Panc1 (cell line): ENCODE results near the gene REN. TPM values are rescaled to one million over a fixed set of nuclear protein-coding genes. Genes with fewer than 3 reads are reported as not detected.

Experiments used
- ATAC-seq: fragments of 200-7000 bp; cut with Tn5 transposase; 2 replicates; pipeline ENCODE4 v1.9.1; 2020; ENCODE audit warnings: mild to moderate bottlenecking, moderate library complexity
- BruUV-seq: library from RNA; stranded (reverse); fragments of 400-500 nt; replicated peaks from 2 replicates; lab custom pipeline; 2021; lab: Mats Ljungman, UMichigan
- CTCF ChIA-PET: fragments of 300-600 bp; sonication (Branson Sonifier 250); formaldehyde crosslinking; loops from one replicate; lab custom pipeline; 2022; ENCODE audit warnings: antibody characterized with exemption; lab: Charles Lee
- POLR2A ChIA-PET: fragments of 300-600 bp; sonication (Branson Sonifier 250); formaldehyde crosslinking; loops from one replicate; lab custom pipeline; 2022; ENCODE audit warnings: antibody characterized with exemption; lab: Charles Lee
- DNase-seq: peaks from one replicate; pipeline ENCODE4 v3.0.0-alpha.2; 2010; ENCODE audit warnings: low read depth, low spot score
- H3K27ac ChIP-seq: 2 replicates; pipeline ENCODE4 v1.5.1; 2011; ENCODE audit warnings: mild to moderate bottlenecking, low read length, inconsistent platforms
- H3K27me3 ChIP-seq: fragments of 200-500 bp; sonication (Bioruptor generic); 2 replicates; pipeline ENCODE4 v1.6.0; 2014; ENCODE audit warnings: low read length, inconsistent platforms; ENCODE audit not compliant: control insufficient read depth, insufficient read depth
- H3K36me3 ChIP-seq: fragments of 200-500 bp; sonication (Bioruptor generic); 2 replicates; pipeline ENCODE4 v1.5.1; 2014; ENCODE audit warnings: inconsistent platforms, mild to moderate bottlenecking, low read length, moderate library complexity; ENCODE audit not compliant: control insufficient read depth, insufficient read depth
- H3K4me1 ChIP-seq: 2 replicates; pipeline ENCODE4 v1.5.1; 2011; ENCODE audit warnings: inconsistent platforms, mild to moderate bottlenecking, low read length, moderate library complexity; ENCODE audit not compliant: control insufficient read depth, insufficient read depth
- H3K4me3 ChIP-seq, 2 experiments: 2 replicates each; pipeline ENCODE4 v1.5.1; 2011 to 2012; ENCODE audit warnings: low read depth in 2 of 2, low read length in 2 of 2, mild to moderate bottlenecking in 2 of 2, inconsistent platforms in 1 of 2, moderate library complexity in 1 of 2
- H3K9me3 ChIP-seq: fragments of 200-500 bp; sonication (Bioruptor generic); 2 replicates; pipeline ENCODE4 v1.5.1; 2014; ENCODE audit warnings: low read depth, mild to moderate bottlenecking, inconsistent platforms, low read length, moderate library complexity; ENCODE audit not compliant: control insufficient read depth, insufficient read depth
- CTCF ChIP-seq: fragments of 450-650 bp; IDR thresholded peaks from 2 replicates; pipeline ENCODE4 v1.5.1; 2017; ENCODE audit warnings: mild to moderate bottlenecking
- POLR2AphosphoS5 ChIP-seq: IDR thresholded peaks from 2 replicates; pipeline ENCODE4 v1.6.1; 2012; ENCODE audit warnings: mild to moderate bottlenecking, low read depth, low read length, moderate library complexity
- REST ChIP-seq, 2 experiments: IDR thresholded peaks; 2 replicates each; pipeline ENCODE4 v1.6.1; 2011 to 2012; ENCODE audit warnings: low read depth in 2 of 2, control low read depth in 1 of 2, low read length in 1 of 2, mild to moderate bottlenecking in 1 of 2, moderate library complexity in 1 of 2; ENCODE audit not compliant: insufficient read depth in 1 of 2
- SIN3A ChIP-seq: IDR thresholded peaks from 2 replicates; pipeline ENCODE4 v1.6.1; 2012; ENCODE audit warnings: low read depth, mild to moderate bottlenecking, low read length, moderate library complexity, borderline replicate concordance; ENCODE audit not compliant: insufficient read depth
- TCF7L2 ChIP-seq: IDR thresholded peaks from 2 replicates; pipeline ENCODE4 v1.6.1; 2011; ENCODE audit warnings: mild to moderate bottlenecking, low read depth, low read length, inconsistent platforms
- in situ Hi-C: cut with HindIII; loops from 2 replicates; pipeline ENCODE4 v1.10.0; 2016; ENCODE audit warnings: low sequenced_read_pairs, low pct_unique_long_range_greater_than_20kb
- intact Hi-C: fragments of 100-400 bp; cut with micrococcal nuclease; formaldehyde crosslinking; loops from one replicate; pipeline ENCODE4 v1.10.0; 2022; ENCODE audit not compliant: unreplicated experiment
- total RNA-seq: library from RNA; stranded (reverse); gene quantifications from one replicate; pipeline ENCODE4 v1.2.1, GENCODE V29; 2021; ENCODE audit not compliant: unreplicated experiment

The REN gene
- total RNA-seq, 1 experiment from 2014 or later, result not detected

GRCh38 chr1:204199579-204199978 lies 33.4 kb upstream of the REN start:
- no TSS peak for BruUV-seq
- H3K27ac ChIP-seq, result no peak overlapping the region

More at GRCh38 chr1:204199579-204199978, 33.4 kb upstream of the REN start:
- TF ChIP-seq REST (IDR thresholded peaks at IDR 0.05; ENCODE audit: insufficient read depth in 1 of 2, low read depth in 2 of 2, low read length in 1 of 2) (no peak), SIN3A (no peak), TCF7L2 (no peak), POLR2AphosphoS5 (no peak), CTCF (no peak)
- Histone ChIP-seq H3K27me3 (no peaks in the 10 kb centered on the region), H3K4me3 (no peak overlapping the region), H3K36me3 (no peaks in the 10 kb centered on the region), H3K9me3 (no peaks in the 10 kb centered on the region), H3K4me1 (no peaks in the 10 kb centered on the region)
- DNase-seq (no peak), ATAC-seq (no peak)
- intact Hi-C loops (no loop called here), in situ Hi-C loops (no loop called here)
- CTCF ChIA-PET, result no interaction called here
- POLR2A ChIA-PET, result no interaction called here
